Endothelial cell (in vitro differentiated cells): Measurements from ENCODE around the gene CLIC1. TPM values are rescaled to one million over a fixed set of nuclear protein-coding genes. Genes with fewer than 3 reads are reported as not detected.
A peak's percentile ranks its signal among the peaks of the same experiment; 100 is the strongest.

Experiments used
- DNase-seq: peaks from one replicate; pipeline ENCODE4 v3.0.0; 2021; ENCODE audit warnings: low spot score
- H3K27ac Mint-ChIP-seq: one replicate; pipeline ENCODE4 v1.8.0; 2021; ENCODE audit warnings: mixed read lengths, inconsistent platforms; ENCODE audit not compliant: unreplicated experiment
- H3K27me3 Mint-ChIP-seq: one replicate; pipeline ENCODE4 v1.8.0; 2021; ENCODE audit warnings: mild to moderate bottlenecking, moderate library complexity, mixed read lengths, inconsistent platforms; ENCODE audit not compliant: unreplicated experiment
- H3K36me3 Mint-ChIP-seq: one replicate; pipeline ENCODE4 v1.8.0; 2021; ENCODE audit warnings: mild to moderate bottlenecking, low read depth, mixed read lengths, inconsistent platforms; ENCODE audit not compliant: unreplicated experiment
- H3K4me1 Mint-ChIP-seq: one replicate; pipeline ENCODE4 v1.8.0; 2021; ENCODE audit warnings: mild to moderate bottlenecking, mixed read lengths, inconsistent platforms; ENCODE audit not compliant: unreplicated experiment
- H3K4me3 Mint-ChIP-seq: one replicate; pipeline ENCODE4 v1.8.0; 2021; ENCODE audit warnings: mild to moderate bottlenecking, mixed read lengths, inconsistent platforms; ENCODE audit not compliant: unreplicated experiment
- H3K9me3 Mint-ChIP-seq: one replicate; pipeline ENCODE4 v1.8.0; 2021; ENCODE audit warnings: mixed read lengths, inconsistent platforms; ENCODE audit not compliant: unreplicated experiment
- total RNA-seq: library from RNA; stranded (reverse); fragmentation: NEBNext Ultra II Directional; extraction: Animal tissue kit (Norgen Biotek cat#: 25700); gene quantifications from one replicate; pipeline ENCODE4 v1.2.1, GENCODE V29; 2021; ENCODE audit not compliant: unreplicated experiment
- TF ChIP-seq, protein P1 (sequence below): fragments of 200-600 bp; sonication (generic); IDR thresholded peaks from one replicate; pipeline ENCODE4 v1.5.0; 2021; ENCODE audit warnings: antibody characterized with exemption; ENCODE audit not compliant: unreplicated experiment

The CLIC1 gene
- total RNA-seq, 1 donor from 2014 or later: 420 TPM

DNA sequence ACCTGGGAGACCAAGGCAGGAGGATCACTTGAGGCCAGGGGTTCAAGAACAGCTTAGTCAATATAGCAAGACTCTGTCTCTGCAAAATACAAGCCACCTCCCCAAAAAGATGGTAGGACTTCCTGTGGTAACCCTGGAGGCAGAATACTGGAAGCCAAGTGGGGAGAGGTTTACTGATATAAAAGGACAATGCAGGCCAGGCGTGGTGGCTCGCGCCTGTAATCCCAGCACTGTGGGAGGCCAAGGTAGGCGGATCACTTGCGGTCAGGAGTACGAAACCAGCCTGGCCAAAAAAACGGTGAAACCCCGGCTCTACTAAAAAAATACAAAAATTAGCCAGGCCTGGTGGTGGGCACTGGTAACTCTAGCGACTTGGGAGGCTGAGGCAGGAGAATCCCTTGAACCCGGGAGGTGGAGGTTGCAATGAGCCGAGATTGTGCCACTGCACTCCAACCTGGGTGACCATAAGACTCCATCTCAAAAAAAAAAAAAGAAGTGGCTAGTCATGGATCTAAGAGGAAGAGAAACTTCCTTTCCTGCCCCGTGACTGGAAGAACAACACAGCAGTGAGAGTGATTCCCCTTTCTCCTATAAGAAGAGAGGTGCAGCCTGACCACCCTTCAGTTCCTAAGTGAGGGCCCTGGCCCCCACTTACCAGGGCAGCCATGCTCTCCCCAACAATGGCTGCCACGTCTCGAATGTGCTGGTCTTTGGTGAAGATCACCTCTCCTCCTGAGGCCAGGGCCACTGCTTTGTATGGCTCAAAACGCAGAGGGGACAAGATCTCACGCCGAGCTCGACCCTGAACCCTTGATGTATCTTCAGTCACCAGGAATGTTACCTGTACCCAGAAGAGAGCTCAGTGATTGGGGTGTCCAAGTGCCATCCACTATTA is 32.3 kb upstream of the CLIC1 start:
- H3K4me1 Mint-ChIP-seq: peaks cover 22% of the 10 kb centered on the region
- TF ChIP-seq, protein P1, sequence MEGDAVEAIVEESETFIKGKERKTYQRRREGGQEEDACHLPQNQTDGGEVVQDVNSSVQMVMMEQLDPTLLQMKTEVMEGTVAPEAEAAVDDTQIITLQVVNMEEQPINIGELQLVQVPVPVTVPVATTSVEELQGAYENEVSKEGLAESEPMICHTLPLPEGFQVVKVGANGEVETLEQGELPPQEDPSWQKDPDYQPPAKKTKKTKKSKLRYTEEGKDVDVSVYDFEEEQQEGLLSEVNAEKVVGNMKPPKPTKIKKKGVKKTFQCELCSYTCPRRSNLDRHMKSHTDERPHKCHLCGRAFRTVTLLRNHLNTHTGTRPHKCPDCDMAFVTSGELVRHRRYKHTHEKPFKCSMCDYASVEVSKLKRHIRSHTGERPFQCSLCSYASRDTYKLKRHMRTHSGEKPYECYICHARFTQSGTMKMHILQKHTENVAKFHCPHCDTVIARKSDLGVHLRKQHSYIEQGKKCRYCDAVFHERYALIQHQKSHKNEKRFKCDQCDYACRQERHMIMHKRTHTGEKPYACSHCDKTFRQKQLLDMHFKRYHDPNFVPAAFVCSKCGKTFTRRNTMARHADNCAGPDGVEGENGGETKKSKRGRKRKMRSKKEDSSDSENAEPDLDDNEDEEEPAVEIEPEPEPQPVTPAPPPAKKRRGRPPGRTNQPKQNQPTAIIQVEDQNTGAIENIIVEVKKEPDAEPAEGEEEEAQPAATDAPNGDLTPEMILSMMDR: no peak
- H3K27ac Mint-ChIP-seq: peak overlapping the region; percentile 87
- peaks cover 9% of the 10 kb centered on the region for H3K36me3 Mint-ChIP-seq
- no peak overlapping the region for H3K4me3 Mint-ChIP-seq
- DNase-seq: no peak
- no peaks in the 10 kb centered on the region for H3K9me3 Mint-ChIP-seq
- peaks cover 5% of the 10 kb centered on the region for H3K27me3 Mint-ChIP-seq

DNA sequence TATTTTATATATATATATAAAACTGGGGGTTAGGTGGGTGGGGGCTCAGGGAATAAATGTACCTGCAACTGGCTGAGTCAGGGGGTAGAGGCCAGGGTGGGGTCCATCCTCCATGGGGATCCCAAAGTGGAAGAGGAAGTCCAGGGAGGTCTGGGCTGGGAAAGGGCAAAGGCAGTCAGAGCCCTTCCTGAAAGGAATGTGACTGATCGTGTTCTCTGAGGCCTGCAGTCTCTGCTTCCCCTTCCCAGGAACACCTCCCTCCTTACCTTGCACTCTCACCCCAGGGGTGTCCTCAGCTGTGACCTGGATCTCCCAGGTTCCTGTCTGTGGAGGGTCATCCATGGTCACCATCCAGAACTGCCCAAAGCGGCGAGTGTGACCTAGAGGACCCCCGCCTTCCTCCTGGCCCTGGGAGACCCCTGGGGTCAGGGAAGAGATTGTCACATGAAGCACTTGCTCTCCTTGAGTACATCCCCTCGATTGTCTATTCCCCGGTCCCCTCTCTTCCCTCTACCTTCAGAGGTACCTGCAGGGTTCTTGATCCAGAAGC is 30.8 kb upstream of the CLIC1 start:
- TF ChIP-seq, protein P1: no peak
- DNase-seq: no peak
- no peaks in the 10 kb centered on the region for H3K9me3 Mint-ChIP-seq
- H3K27me3 Mint-ChIP-seq: peaks cover 8% of the 10 kb centered on the region
- no peak overlapping the region for H3K4me3 Mint-ChIP-seq
- peaks cover 16% of the 10 kb centered on the region for H3K36me3 Mint-ChIP-seq
- peaks cover 28% of the 10 kb centered on the region for H3K4me1 Mint-ChIP-seq
- peak overlapping the region; percentile 44 for H3K27ac Mint-ChIP-seq

DNA sequence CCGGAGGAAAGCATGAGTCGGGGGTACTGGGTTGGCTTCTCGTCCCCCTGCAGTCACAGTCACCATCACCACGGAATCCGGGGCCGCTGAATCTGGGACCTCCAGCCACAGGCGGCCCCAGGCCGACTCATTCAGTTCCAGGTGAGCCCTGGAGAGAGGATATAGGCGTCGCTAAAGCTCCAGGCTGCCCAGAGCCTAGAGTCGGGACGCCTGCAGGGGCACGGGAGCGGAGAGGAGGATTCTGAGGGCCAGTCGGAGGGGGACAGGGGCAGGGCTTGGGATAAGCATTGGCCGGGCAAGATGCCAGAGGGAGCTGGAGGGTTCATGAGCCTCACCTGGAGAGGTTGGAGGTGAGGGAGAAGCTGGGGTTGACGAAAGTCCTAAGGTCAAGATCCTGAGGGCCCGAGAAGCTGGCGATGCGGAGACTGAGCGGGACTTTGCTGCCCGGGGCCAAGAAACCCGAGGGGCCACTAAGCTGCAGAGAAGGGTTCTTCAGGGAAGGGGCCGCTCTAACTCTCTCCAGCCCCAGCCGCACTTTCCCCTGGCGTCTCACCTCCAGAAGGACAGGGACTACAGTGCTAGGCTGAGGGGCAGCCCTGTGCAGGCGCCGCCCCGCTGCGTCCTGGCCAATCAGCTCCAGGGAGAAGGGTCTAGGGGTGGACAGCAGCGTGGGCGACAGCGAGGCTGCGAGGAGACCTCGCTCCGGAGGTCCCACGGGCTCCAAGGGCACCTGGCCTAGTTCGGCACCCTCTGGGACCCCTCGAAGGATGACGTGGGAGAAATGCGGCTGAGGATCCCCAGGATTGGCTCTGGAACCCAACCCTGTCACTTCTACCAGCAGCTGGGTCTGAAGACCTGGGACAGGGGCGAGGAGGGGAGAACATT is 29.8 kb upstream of the CLIC1 start:
- no peak for DNase-seq
- Mint-ChIP-seq H3K27ac (no peak overlapping the region), H3K4me1 (peaks cover 28% of the 10 kb centered on the region), H3K9me3 (no peaks in the 10 kb centered on the region), H3K36me3 (peaks cover 20% of the 10 kb centered on the region), H3K4me3 (no peak overlapping the region), H3K27me3 (peaks cover 8% of the 10 kb centered on the region)
- TF ChIP-seq, protein P1: no peak

DNA sequence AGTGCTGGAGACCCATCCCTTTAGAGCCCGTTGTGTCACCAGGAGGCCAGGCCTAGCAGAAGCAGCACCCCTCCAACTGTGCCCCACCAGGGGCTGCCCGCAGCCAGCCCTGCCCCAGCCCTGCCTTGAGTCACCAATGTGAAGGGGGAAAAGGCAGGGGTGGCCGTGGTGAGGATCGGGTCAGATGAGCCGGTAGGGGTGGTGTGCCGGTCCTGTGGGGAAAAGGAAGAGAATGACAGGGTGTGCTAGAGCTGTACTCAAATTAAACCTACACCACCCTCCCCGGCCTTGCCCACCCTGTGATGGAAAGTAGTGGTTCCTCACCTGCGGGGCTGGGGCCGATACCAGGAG is 29.2 kb upstream of the CLIC1 start:
- Mint-ChIP-seq H3K4me1 (peaks cover 28% of the 10 kb centered on the region), H3K4me3 (no peak overlapping the region)

More for the DNA sequence above, 29.2 kb upstream of the CLIC1 start:
- no peak for DNase-seq
- Mint-ChIP-seq H3K27me3 (peaks cover 7% of the 10 kb centered on the region), H3K36me3 (peaks cover 23% of the 10 kb centered on the region), H3K27ac (no peak overlapping the region), H3K9me3 (no peaks in the 10 kb centered on the region)
- TF ChIP-seq, protein P1: no peak
